Measurements from ENCODE around the gene ULBP1. TPM values are rescaled to one million over a fixed set of nuclear protein-coding genes. Genes with fewer than 3 reads are reported as not detected.
"Not testable (repeated sequence)": the region's sequence is repeated elsewhere in the genome, so short reads cannot be mapped to it uniquely, and the experiment has no call there.

ULBP1 gene
- total and polyA plus RNA-seq, 3 experiments from 2014 or later, result 0.60 to 0.74 TPM; not detected in 1

DNA sequence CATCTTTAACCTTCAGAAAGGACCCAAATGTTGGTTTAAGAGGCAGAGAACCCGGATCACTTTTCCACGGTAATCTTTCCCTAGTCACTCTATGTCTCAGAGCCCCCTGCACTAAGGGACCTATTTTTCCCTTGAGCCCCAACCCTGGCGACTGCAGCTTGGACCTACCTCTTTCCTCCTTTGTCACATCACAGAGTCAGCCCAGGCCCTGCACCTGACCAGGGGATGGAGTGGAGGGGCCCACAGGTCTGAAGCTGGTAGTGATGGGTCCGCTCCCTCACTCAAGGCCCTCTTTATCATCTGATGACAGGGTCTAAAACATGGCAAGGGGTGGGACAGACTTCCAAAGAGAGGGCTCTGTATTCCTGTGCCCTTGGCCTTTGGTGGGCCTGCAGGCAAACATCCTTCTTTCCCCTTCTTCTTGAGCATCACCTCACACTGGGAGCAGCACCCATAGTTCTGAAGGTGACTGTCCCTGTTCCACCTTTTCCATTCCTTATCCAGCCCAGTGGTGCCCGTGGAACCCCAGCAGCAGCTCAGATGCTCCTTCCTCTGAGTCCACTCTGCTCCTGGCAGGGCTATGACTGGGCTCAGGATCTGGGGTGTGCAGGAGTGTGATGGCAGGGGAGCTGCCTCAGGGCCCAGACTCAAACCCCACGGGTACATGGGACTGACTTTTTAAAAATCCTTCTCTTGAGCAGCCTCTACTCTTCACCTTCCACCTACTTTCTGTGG, 55.3 kb downstream of the ULBP1 start:
- H3K9me3 ChIP-seq (ENCODE audit: low read length), result no peaks in the 10 kb centered on the region
- H3K27ac ChIP-seq (ENCODE audit: low read depth, low read length), result no peak overlapping the region
- no peak overlapping the region for H3K27ac Mint-ChIP-seq
- H3K27me3 Mint-ChIP-seq, result peaks cover 33 to 57% of the 10 kb centered on the region in 2 donors
- H3K36me3 ChIP-seq (ENCODE audit: insufficient read depth, low read length), result no peaks in the 10 kb centered on the region
- ChIA-PET CTCF (no interaction called here), POLR2A (no interaction called here)
- peaks cover 7 to 17% (median 16%) of the 10 kb centered on the region in 3 donors for H3K4me1 Mint-ChIP-seq
- no peak for DNase-seq
- H3K4me3 ChIP-seq (ENCODE audit: low read length), result no peak overlapping the region
- H3K4me1 ChIP-seq (ENCODE audit: insufficient read depth, low read length), result no peaks in the 10 kb centered on the region
- peaks cover 16% of the 10 kb centered on the region for H3K27me3 ChIP-seq (ENCODE audit: insufficient read depth, low read length, poor library complexity, severe bottlenecking)
- no peaks in the 10 kb centered on the region for H3K36me3 Mint-ChIP-seq
- no peaks in the 10 kb centered on the region for H3K9me3 Mint-ChIP-seq
- H3K4me3 Mint-ChIP-seq, result no peak overlapping the region

- H3K4me1 ChIP-seq (ENCODE audit: insufficient read depth, low read length); H3K9me3 ChIP-seq (ENCODE audit: low read length); H3K27ac Mint-ChIP-seq; POLR2A ChIA-PET; H3K27ac ChIP-seq (ENCODE audit: low read depth, low read length); H3K4me3 Mint-ChIP-seq; H3K4me3 ChIP-seq (ENCODE audit: low read length); CTCF ChIA-PET; DNase-seq; H3K36me3 Mint-ChIP-seq; H3K36me3 ChIP-seq (ENCODE audit: insufficient read depth, low read length); H3K9me3 Mint-ChIP-seq: not testable (repeated sequence)
- Mint-ChIP-seq H3K4me1 (peaks cover 6 to 14% (median 9%) of the 10 kb centered on the region in 3 donors), H3K27me3 (peaks cover 34 to 64% of the 10 kb centered on the region in 2 donors)
- H3K27me3 ChIP-seq (ENCODE audit: insufficient read depth, low read length, poor library complexity, severe bottlenecking), result peaks cover 10% of the 10 kb centered on the region
These were observed 58.1 kb downstream of the ULBP1 start for GRCh38 chr6:150021870-150022269.

Other genes starting within 250 kb of the ULBP1 start
- gene LATS1, start 245.8 kb upstream of the ULBP1 start, total RNA-seq, result 10 to 100 TPM; 29.7 to 33.8 TPM
- gene LATS1, start 245.8 kb upstream of the ULBP1 start, polyA plus RNA-seq, result 12.7 TPM
- gene NUP43, start 217.4 kb upstream of the ULBP1 start, total RNA-seq, result 10 to 100 TPM; 82.3 to 86.2 TPM
- gene NUP43, start 217.4 kb upstream of the ULBP1 start, polyA plus RNA-seq, result 6.2 TPM
- gene PCMT1, start 214.2 kb upstream of the ULBP1 start, total RNA-seq, result 100 to 1,000 TPM; 107 to 108 TPM
- gene PCMT1, start 214.2 kb upstream of the ULBP1 start, polyA plus RNA-seq, result 148 TPM
- 1 to 10 TPM; 5.5 to 5.9 TPM for gene LRP11, start 99.6 kb upstream of the ULBP1 start, total RNA-seq
- gene LRP11, start 99.6 kb upstream of the ULBP1 start, polyA plus RNA-seq, result 1.1 TPM
- not detected for gene RAET1E, start 65.8 kb upstream of the ULBP1 start, total RNA-seq
- gene RAET1E, start 65.8 kb upstream of the ULBP1 start, polyA plus RNA-seq, result not detected
- gene RAET1G, start 40.8 kb upstream of the ULBP1 start, total RNA-seq, result not detected
- gene RAET1G, start 40.8 kb upstream of the ULBP1 start, polyA plus RNA-seq, result not detected
- under 1 TPM; 0.48 to 0.51 TPM for gene ULBP2, start 21.9 kb upstream of the ULBP1 start, total RNA-seq
- gene ULBP2, start 21.9 kb upstream of the ULBP1 start, polyA plus RNA-seq, result 0.68 TPM
- gene RAET1L, start 61.6 kb downstream of the ULBP1 start, total RNA-seq, result not detected
- not detected for gene RAET1L, start 61.6 kb downstream of the ULBP1 start, polyA plus RNA-seq
- gene ULBP3, start 105.2 kb downstream of the ULBP1 start, total RNA-seq, result 1 to 10 TPM; 1.2 to 1.6 TPM
- gene ULBP3, start 105.2 kb downstream of the ULBP1 start, polyA plus RNA-seq, result 2.2 TPM
- 1 to 10 TPM; 1.4 to 1.6 TPM for gene PPP1R14C, start 179.1 kb downstream of the ULBP1 start, total RNA-seq
- 0.76 TPM for gene PPP1R14C, start 179.1 kb downstream of the ULBP1 start, polyA plus RNA-seq